Activated gamma-delta T cell (primary cell): ENCODE data around the gene ANXA2.
"Not testable (repeated sequence)": the region's sequence is repeated elsewhere in the genome, so short reads cannot be mapped to it uniquely, and the experiment has no call there.

Source experiments
- DNase-seq: peaks from one replicate; lab custom pipeline; 2025; lab: John Stamatoyannopoulos, UW

ANXA2 gene

GRCh38 chr15:60370869-60371136 lies 27.0 kb downstream of the ANXA2 start:
- DNase-seq = no peak

- no peak for DNase-seq
Measured at GRCh38 chr15:60370105-60370868, 27.5 kb downstream of the ANXA2 start.

GRCh38 chr15:60369696-60370095 lies 28.1 kb downstream of the ANXA2 start:
- DNase-seq = no peak

- no peak for DNase-seq
Measured at GRCh38 chr15:60364612-60364924, 33.2 kb downstream of the ANXA2 start.

GRCh38 chr15:60363903-60364611 lies 33.7 kb downstream of the ANXA2 start:
- no peak for DNase-seq

GRCh38 chr15:60363087-60363549 lies 34.7 kb downstream of the ANXA2 start:
- no peak for DNase-seq

GRCh38 chr15:60362321-60363086 lies 35.3 kb downstream of the ANXA2 start:
- DNase-seq = no peak

GRCh38 chr15:60359738-60360137 lies 38.0 kb downstream of the ANXA2 start:
- not testable (repeated sequence) for DNase-seq

GRCh38 chr15:60358935-60359682 lies 38.7 kb downstream of the ANXA2 start:
- DNase-seq = no peak

- no peak for DNase-seq
Measured at GRCh38 chr15:60356832-60357231, 41.0 kb downstream of the ANXA2 start.

- DNase-seq = no peak
Measured at GRCh38 chr15:60355148-60355857, 42.5 kb downstream of the ANXA2 start.

GRCh38 chr15:60353245-60353920 lies 44.4 kb downstream of the ANXA2 start:
- DNase-seq = no peak

- DNase-seq = no peak
Measured at GRCh38 chr15:60352525-60352924, 45.3 kb downstream of the ANXA2 start.

GRCh38 chr15:60351066-60351465 lies 46.7 kb downstream of the ANXA2 start:
- DNase-seq = no peak

- DNase-seq = no peak
Measured at GRCh38 chr15:60350108-60350507, 47.7 kb downstream of the ANXA2 start.

GRCh38 chr15:60349589-60349988 lies 48.2 kb downstream of the ANXA2 start:
- no peak for DNase-seq

- no peak for DNase-seq
Measured at GRCh38 chr15:60347480-60348049, 50.2 kb downstream of the ANXA2 start.

- no peak for DNase-seq
Measured at GRCh38 chr15:60346653-60347052, 51.1 kb downstream of the ANXA2 start.

GRCh38 chr15:60346077-60346476 lies 51.7 kb downstream of the ANXA2 start:
- no peak for DNase-seq

- DNase-seq = no peak
Measured at GRCh38 chr15:60345598-60345997, 52.2 kb downstream of the ANXA2 start.

- no peak for DNase-seq
Measured at GRCh38 chr15:60344987-60345386, 52.8 kb downstream of the ANXA2 start.
